NCI-H1417 (cell line): ENCODE data around the gene TMEM91.
A peak's percentile ranks its signal among the peaks of the same experiment; 100 is the strongest.
"Not testable (repeated sequence)": the region's sequence is repeated elsewhere in the genome, so short reads cannot be mapped to it uniquely, and the experiment has no call there.

Source experiments
- DNase-seq, 3 experiments: peaks; one replicate each; lab custom pipeline; 2025; lab: John Stamatoyannopoulos, UW

The TMEM91 gene

DNA sequence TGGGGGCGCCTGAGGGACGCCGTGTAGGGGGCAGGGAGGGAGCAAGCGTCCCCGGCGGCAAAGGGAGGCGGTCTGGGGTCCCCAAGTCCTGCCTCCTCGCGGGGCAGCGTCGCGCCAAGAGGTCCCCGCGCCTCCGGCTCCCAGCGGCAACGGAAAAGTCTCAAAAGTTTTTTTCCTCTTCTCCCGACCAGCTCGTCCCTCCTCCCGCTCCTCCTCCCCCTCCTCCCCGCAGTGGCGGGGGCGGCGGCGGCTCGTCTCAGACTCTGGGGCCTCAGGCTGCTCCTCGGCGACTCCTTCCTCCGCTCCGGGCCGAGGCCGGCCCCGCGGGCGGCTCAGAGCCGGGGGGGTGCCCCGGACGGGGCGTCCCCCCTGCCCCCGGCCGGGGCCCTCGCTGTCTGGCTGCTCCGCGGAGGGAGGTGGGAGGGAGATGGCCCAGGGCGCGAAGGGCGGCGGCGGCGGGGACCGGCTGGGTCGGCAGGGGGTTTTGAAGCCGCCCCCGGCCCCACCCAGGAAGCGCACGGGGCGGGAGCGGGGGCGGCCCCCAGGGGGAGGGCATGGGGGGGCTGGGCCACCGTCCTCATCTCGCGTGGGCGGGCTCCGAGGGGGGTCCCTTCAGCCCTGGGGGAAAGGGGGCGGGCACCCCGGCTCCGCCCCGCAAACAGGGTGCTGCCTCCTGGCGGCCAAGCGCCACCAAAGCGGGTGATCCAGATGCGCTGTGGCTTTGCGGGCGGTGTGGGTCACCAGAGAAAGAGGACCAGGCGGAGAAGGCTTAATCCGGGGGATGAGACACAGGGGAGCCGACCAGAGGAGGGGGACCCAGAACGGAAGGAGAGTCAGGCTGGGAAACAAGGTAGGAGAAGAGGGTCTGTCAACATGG lies 22.6 kb upstream of the TMEM91 start, which contains the start of gene TGFB1:
TSS of gene TGFB1 (minus strand) at position 457 of the 877 bp plus-strand sequence. CDS start 878 bp downstream, outside the sequence.
- DNase-seq, result peak in 2 of 3 experiments; percentile 42 to 67

- no peak for DNase-seq
Measured at GRCh38 chr19:41354343-41354953, 21.9 kb upstream of the TMEM91 start.

DNA sequence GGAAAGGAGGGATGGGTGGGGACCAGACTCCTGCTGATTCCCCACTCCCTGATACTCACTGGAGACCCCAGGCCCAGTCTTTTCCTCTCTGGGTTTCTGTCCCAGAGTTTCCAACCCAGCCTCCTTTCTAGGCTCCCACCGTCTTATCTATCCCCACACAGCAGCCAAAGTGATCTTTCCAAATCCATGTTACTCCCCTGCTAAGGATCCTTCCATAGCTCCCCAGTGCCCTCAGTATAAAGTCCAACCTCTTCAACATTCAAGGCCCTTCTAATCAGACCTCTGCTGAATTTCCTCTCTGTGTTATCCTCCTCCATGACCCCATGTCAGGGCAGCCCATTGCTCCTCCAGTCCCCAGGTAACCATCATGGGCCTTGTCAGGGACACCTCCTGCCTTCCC lies 21.3 kb upstream of the TMEM91 start:
- DNase-seq, result no peak

GRCh38 chr19:41355802-41356201 lies 20.5 kb upstream of the TMEM91 start:
- DNase-seq, result no peak

DNA sequence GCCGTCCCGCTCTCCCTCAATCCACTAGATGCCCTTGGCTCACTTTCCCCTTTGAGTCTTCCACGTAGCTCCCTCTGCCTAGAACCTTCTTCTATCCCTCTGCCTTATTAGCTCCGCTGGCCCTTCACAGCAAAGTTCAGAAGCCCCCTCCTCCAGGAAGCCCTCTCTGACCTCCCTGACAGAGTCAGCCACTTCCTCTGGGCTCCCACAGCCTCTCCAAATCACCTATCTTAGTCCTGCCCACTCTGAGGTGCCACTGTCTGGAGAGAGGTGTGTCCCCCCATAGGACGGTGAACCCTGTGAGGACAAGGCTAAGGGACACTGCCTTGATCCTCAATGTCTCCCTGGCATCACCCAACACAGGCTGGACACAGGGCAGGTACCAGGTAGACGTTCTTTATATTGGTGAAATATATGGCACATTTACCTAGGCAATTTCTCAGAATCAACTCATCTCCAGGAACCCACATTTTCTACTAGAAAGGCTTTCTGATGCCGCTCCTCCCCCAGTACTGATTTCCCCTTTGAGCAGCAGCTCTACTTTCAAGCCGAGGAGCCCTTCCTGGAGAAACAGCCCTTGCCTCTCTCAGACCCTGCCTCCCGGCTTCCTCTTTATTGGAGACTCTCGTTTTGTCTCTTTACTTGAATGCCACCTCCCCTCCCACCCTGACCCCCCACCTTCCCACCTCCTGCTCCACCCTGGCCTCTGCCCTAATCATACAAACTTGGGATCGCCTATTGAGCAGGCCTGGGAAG lies 19.2 kb upstream of the TMEM91 start:
- DNase-seq, result no peak

DNA sequence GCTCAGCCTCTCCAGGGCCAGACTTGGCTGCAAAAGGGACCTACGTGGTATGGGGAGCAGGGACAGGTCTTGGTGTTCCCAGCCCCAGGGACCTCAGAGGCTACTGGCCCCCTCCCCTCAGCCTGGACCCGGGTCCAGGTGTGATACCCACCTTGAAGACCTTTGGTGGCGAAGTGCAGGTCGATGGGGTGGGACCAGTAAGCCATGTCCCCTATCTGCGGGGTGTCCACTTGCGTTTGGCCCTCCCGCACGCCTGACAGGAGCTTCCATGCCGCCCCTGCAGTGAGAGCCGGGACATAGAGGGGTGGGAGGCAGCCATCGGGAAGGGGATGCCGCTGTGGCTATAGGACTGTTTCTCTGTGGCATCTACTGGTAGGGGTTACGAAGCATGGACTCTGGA lies 18.6 kb upstream of the TMEM91 start:
- DNase-seq, result no peak

DNA sequence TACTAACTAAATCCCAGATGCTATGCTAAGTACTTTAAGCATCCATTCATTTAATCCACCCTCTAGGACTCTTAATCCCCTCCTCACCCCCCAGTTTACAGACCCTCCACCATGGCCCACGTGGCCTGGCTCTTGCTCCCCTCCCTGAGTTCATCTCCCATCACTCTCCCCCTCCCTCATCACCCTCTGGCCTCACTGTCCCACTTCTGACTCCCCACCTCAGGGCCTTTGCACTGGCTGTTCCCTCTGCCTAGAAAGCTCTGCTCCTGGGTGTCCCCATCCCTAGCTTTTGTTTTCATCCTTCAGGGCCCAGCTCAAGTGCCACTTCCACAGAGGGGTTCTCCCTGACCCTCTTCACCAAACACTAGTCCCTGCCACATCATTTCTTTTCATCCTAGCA lies 16.6 kb upstream of the TMEM91 start:
- DNase-seq, result no peak

- DNase-seq, result no peak
Measured at GRCh38 chr19:41362143-41362847, 14.0 kb upstream of the TMEM91 start.

DNA sequence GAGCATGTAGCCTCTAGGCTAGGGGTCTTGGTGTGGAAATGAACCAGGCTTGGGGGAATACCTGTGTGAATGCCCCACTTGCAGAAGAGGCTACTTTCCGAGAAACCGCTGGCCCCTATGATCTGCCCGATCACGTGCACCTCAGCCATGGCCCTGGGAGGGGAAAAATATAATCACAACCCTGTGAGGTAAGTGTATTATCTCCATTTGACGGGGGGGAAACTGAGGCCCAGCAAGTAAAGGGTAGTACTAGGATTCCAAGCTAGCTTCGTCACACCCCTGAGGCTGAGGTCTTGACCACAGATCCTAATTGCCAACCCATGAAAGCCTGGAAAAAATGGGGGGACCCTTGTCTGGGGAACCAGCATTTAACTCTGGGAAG lies 13.0 kb upstream of the TMEM91 start:
- DNase-seq, result no peak

- peak; percentile 98 to 99 (median 99) for DNase-seq
Measured at GRCh38 chr19:41363753-41364523, 12.4 kb upstream of the TMEM91 start, which contains the start of gene B9D2. TSS of gene B9D2 (minus strand) at chr19:41364149. CDS start at chr19:41363519, 630 bp downstream.

GRCh38 chr19:41364524-41365391 lies 11.6 kb upstream of the TMEM91 start:
- no peak for DNase-seq

DNA sequence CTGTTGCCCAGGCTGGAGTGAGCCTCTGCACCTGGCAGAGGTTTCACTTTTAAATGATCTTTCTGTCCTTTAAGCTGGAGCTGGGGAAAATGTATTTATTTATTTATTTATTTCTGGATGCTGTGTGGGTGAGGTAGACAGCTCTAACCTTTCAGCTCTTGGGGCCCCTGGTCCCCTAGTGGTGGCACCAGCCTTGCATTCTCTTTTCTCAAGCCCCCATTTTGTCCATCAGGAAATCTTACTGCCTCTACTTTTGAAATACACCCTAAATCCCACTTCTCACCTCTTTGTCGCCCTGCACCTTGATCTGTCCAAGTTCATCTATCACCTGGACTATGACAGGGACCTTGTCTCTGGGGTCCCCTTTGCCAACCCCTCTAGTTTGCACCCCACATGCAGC lies 10.2 kb upstream of the TMEM91 start:
- DNase-seq, result no peak

DNA sequence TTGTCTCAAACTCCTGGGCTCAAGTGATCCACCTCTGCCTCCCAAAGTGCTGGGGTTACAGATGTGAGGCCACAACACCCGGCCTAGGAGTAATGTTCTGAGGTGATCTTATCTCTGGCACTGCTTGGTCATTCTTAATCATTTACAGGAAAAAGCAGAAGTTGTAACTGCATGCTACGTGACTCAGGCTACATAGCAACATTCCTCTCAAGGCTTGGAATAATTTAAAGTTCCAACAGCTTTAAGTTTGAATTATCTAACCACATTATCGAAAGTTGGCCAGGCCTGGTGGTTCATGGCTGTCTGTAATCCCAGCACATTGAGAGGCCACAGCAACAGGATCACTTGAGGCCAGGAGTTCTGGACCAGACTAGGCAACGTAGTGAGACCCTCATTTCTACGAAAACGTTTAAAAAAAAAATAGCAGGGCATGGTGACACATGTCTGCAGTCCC lies 8.5 kb upstream of the TMEM91 start:
- DNase-seq, result no peak

DNA sequence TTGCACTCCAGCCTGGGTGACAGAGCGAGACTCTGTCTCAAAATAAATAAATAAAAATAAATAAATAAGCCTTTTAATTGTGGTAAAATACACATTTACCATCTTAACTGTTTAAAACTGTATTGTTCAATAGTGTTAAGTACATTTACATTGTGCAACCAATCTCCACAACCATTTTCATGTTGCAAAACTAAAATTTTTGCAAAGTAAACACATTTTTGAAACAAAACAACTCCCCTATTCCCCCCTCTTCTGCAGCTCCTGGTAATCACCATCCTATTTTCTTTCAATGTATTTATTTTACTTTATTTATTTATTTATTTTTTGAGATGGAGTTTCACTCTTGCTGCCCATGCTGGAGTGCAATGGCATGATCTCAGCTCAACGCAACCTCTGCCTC lies 6.6 kb upstream of the TMEM91 start:
- DNase-seq, result no peak

DNA sequence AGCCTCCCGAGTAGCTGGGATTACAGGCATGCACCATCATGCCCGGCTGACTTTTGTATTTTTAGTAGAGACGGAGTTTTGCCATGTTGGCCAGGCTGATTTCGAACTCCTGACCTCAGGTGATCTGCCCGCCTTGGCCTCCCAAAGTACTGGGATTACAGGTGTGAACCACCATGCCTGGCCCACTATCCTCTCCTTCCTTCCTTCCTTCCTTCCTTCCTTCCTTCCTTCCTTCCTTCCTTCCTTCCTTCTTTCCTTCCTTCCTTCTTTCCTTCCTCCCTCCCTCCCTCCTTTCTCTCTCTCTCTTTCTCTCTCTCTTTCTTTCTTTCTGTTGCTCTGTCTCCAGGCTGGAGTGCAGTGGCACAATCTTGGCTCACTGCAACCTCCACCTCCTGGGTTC lies 5.2 kb upstream of the TMEM91 start:
- not testable (repeated sequence) for DNase-seq

- DNase-seq, result no peak
Measured at GRCh38 chr19:41371541-41371940, 4.8 kb upstream of the TMEM91 start.

GRCh38 chr19:41372501-41372900 lies 3.8 kb upstream of the TMEM91 start:
- DNase-seq, result no peak

GRCh38 chr19:41373993-41374392 lies 2.3 kb upstream of the TMEM91 start:
- DNase-seq, result peak; percentile 67 to 85 (median 76)

GRCh38 chr19:41376998-41377365 lies 649 bp downstream of the TMEM91 start:
- DNase-seq, result no peak
